Measurements from ENCODE around the gene DGKZ.

Gene DGKZ

GRCh38 chr11:46345881-46346484, 1.3 kb upstream of the DGKZ start:
- DNase-seq (ENCODE audit: low read depth) = no peak

GRCh38 chr11:46347637-46348311, 511 bp downstream of the DGKZ start:
- no peak for DNase-seq (ENCODE audit: low read depth)

- DNase-seq (ENCODE audit: low read depth) = peak; percentile 30
Measured at GRCh38 chr11:46348566-46349401, 1.5 kb downstream of the DGKZ start.

GRCh38 chr11:46350695-46351094, 3.4 kb downstream of the DGKZ start:
- no peak for DNase-seq (ENCODE audit: low read depth)

GRCh38 chr11:46351148-46351547, 3.9 kb downstream of the DGKZ start:
- DNase-seq (ENCODE audit: low read depth) = no peak

- DNase-seq (ENCODE audit: low read depth) = no peak
Measured at GRCh38 chr11:46351606-46352005, 4.3 kb downstream of the DGKZ start.

GRCh38 chr11:46352063-46352841, 5.0 kb downstream of the DGKZ start:
- DNase-seq (ENCODE audit: low read depth) = peak; percentile 80

GRCh38 chr11:46353698-46354097, 6.4 kb downstream of the DGKZ start:
- DNase-seq (ENCODE audit: low read depth) = no peak

- DNase-seq (ENCODE audit: low read depth) = no peak
Measured at GRCh38 chr11:46356924-46357482, 9.7 kb downstream of the DGKZ start.

GRCh38 chr11:46357483-46357936, 10.2 kb downstream of the DGKZ start:
- DNase-seq (ENCODE audit: low read depth) = no peak

GRCh38 chr11:46359953-46360352, 12.7 kb downstream of the DGKZ start:
- no peak for DNase-seq (ENCODE audit: low read depth)

- no peak for DNase-seq (ENCODE audit: low read depth)
Measured at GRCh38 chr11:46360878-46361277, 13.6 kb downstream of the DGKZ start.

GRCh38 chr11:46361283-46362155, 14.3 kb downstream of the DGKZ start:
- DNase-seq (ENCODE audit: low read depth) = peak; percentile 42

GRCh38 chr11:46362156-46363030, 15.1 kb downstream of the DGKZ start:
- DNase-seq (ENCODE audit: low read depth) = no peak

- DNase-seq (ENCODE audit: low read depth) = no peak
Measured at GRCh38 chr11:46363031-46363407, 15.8 kb downstream of the DGKZ start.

GRCh38 chr11:46363455-46364005, 16.3 kb downstream of the DGKZ start:
- DNase-seq (ENCODE audit: low read depth) = no peak

GRCh38 chr11:46364056-46364455, 16.8 kb downstream of the DGKZ start:
- DNase-seq (ENCODE audit: low read depth) = no peak

- no peak for DNase-seq (ENCODE audit: low read depth)
Measured at GRCh38 chr11:46364791-46365190, 17.5 kb downstream of the DGKZ start.

- DNase-seq (ENCODE audit: low read depth) = no peak
Measured at GRCh38 chr11:46366260-46366659, 19.0 kb downstream of the DGKZ start.

Measured in T-helper 22 cell (primary cell).